Memory B cell (primary cell): Measurements from ENCODE around the gene HDAC1.
"Not testable (repeated sequence)": the region's sequence is repeated elsewhere in the genome, so short reads cannot be mapped to it uniquely, and the experiment has no call there.

Experiments used
- ATAC-seq: fragments of 150-1000 bp; cut with Tn5 transposase; 2 replicates; pipeline ENCODE4 v1.10.0; 2021; ENCODE audit warnings: low read depth, mild to moderate bottlenecking, moderate library complexity
- DNase-seq, 2 donors: peaks; one replicate each; pipeline ENCODE4 v3.0.0; 2022; ENCODE audit warnings: low spot score in 2 of 2
- H3K27ac Mint-ChIP-seq: one replicate; pipeline ENCODE4 v1.8.0; 2022; ENCODE audit warnings: mild to moderate bottlenecking, moderate library complexity, mixed read lengths
- H3K27me3 Mint-ChIP-seq: one replicate; pipeline ENCODE4 v1.8.0; 2022; ENCODE audit warnings: mixed read lengths
- H3K36me3 Mint-ChIP-seq: one replicate; pipeline ENCODE4 v1.8.0; 2022; ENCODE audit warnings: mild to moderate bottlenecking, mixed read lengths
- H3K4me1 Mint-ChIP-seq: one replicate; pipeline ENCODE4 v1.8.0; 2022; ENCODE audit warnings: mixed read lengths
- H3K4me3 Mint-ChIP-seq: one replicate; pipeline ENCODE4 v1.8.0; 2022; ENCODE audit warnings: mild to moderate bottlenecking, moderate library complexity, mixed read lengths
- H3K9me3 Mint-ChIP-seq: one replicate; pipeline ENCODE4 v1.8.0; 2022; ENCODE audit warnings: mixed read lengths

Gene HDAC1

DNA sequence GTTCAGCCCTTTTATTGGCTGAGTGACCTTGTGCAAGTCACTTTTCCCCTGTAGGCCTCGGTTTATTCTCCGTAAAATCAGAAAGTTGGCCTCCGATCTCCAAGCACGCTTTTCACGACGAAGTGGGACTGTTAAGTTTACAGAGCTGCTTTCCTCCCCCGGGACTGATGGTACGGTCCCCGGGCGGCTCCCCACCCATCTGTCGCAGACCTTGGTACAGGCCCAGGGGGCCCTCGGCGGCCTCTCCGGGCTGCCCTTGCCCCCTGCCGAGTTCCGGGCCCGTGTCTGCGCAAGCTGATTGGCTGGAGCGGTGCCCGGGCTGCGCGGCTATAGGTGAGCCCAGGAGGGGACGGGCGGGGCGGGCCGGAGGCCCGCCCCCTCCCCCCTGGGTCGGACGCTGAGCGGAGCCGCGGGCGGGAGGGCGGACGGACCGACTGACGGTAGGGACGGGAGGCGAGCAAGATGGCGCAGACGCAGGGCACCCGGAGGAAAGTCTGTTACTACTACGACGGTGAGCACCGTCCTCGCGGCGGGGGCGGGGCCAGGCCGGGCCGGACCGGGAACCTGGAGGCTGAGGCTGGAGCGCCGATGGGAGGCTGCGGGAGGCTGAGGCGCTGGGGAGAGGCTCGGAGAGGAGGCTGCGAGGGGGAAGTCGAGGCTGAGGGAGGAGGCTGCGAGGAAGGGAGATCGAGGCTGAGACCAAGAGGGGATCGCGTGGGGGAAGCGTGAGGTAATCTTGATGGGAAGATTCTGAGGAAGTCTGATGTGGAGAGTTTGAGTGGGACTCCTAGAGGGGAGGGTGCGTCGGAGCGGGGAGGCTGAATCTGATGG, at the start of gene HDAC1:
Gene HDAC1 (plus strand): TSS at position 376 of the 831 bp plus-strand sequence. CDS start 87 bp downstream, at position 463.
- H3K27ac Mint-ChIP-seq: peak within 1 kb of the TSS; percentile 91
- peak; percentile 94 for ATAC-seq
- H3K4me1 Mint-ChIP-seq: peaks cover 27% of the 10 kb centered on the region
- DNase-seq: peak; percentile 91 to 94
- peak within 1 kb of the TSS; percentile 99 for H3K4me3 Mint-ChIP-seq
- H3K27me3 Mint-ChIP-seq: no peaks in the 10 kb centered on the region
- peaks cover 8% of the 10 kb centered on the region for H3K36me3 Mint-ChIP-seq
- H3K9me3 Mint-ChIP-seq: no peaks in the 10 kb centered on the region

DNA sequence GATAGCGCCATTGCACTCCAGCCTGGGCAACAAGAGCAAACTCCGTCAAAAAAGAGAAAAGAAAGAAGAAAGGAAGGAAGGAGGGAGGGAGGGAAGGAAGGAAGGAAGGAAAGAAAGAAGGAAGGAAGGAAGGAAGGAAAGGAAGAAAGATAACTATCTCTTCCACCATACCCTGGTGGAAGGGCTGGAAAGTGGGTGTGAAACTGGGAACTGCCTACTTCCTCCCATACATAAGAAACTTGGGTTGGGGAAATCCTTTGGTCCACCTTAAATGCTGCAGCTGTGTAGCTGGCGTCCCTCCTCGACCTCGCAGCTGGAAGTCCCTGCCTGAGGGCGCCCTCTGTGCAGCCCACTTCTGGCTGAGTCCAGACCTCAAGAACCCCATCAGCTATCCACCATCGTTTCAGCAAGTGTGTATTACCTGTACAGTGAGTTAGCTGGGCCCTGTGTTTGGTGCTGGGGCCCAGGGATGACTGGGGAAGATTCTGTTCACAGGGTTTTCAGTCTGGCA, 49.5 kb upstream of the HDAC1 start:
- ATAC-seq: no peak
- Mint-ChIP-seq H3K4me1 (peaks cover 23% of the 10 kb centered on the region), H3K36me3 (no peaks in the 10 kb centered on the region), H3K9me3 (no peaks in the 10 kb centered on the region), H3K4me3 (peak overlapping the region; percentile 21), H3K27ac (no peak overlapping the region), H3K27me3 (no peaks in the 10 kb centered on the region)
- DNase-seq: no peak

DNA sequence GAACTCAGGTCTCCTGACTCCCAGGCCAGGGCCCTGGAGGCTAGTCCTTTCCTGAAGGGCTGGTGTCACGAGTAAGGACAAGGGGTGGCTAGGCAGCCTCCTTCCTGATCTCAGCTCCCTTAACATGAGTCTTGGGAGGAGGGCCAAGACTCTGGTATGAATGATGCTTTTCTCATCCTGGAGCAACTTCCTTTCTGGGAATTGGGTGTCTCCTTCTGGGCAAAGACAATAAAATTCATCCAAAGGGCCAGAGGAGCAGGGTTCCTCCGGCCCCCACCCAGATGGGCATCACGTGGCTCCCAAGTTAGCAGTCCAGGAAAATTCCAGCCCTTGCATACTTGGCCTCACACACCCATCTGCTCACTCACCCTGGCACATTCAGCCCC, 45.0 kb upstream of the HDAC1 start, which contains the start of gene FAM167B:
Gene FAM167B (plus strand): TSS at position 335 of the 386 bp plus-strand sequence. CDS start 200 bp downstream, outside the sequence.
- peak within 1 kb of the TSS; percentile 97 for H3K27ac Mint-ChIP-seq
- H3K27me3 Mint-ChIP-seq: no peaks in the 10 kb centered on the region
- H3K9me3 Mint-ChIP-seq: no peaks in the 10 kb centered on the region
- peak within 1 kb of the TSS; percentile 69 for H3K4me3 Mint-ChIP-seq
- no peak for DNase-seq
- no peaks in the 10 kb centered on the region for H3K36me3 Mint-ChIP-seq
- no peak for ATAC-seq
- peaks cover 51% of the 10 kb centered on the region for H3K4me1 Mint-ChIP-seq

DNA sequence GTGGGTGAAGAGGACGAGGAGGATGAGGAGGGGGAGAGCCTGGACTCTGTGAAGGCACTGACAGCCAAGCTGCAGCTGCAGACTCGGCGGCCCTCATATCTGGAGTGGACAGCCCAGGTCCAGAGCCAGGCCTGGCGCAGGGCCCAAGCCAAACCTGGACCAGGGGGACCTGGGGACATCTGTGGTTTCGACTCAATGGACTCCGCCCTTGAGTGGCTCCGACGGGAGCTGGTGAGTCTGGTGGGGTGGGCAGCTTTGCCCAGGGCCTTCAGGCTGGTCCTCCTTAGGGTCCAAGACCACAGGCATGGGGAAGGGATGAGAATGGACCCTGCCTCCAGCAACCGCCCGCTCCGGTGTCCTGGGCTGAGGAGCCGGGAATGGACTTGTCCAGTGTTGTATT, 44.4 kb upstream of the HDAC1 start:
- ATAC-seq (no peak), DNase-seq (no peak)
- Mint-ChIP-seq H3K4me1 (peaks cover 53% of the 10 kb centered on the region), H3K27me3 (no peaks in the 10 kb centered on the region), H3K36me3 (no peaks in the 10 kb centered on the region), H3K27ac (peak overlapping the region; percentile 97), H3K9me3 (no peaks in the 10 kb centered on the region), H3K4me3 (peak overlapping the region; percentile 37)

DNA sequence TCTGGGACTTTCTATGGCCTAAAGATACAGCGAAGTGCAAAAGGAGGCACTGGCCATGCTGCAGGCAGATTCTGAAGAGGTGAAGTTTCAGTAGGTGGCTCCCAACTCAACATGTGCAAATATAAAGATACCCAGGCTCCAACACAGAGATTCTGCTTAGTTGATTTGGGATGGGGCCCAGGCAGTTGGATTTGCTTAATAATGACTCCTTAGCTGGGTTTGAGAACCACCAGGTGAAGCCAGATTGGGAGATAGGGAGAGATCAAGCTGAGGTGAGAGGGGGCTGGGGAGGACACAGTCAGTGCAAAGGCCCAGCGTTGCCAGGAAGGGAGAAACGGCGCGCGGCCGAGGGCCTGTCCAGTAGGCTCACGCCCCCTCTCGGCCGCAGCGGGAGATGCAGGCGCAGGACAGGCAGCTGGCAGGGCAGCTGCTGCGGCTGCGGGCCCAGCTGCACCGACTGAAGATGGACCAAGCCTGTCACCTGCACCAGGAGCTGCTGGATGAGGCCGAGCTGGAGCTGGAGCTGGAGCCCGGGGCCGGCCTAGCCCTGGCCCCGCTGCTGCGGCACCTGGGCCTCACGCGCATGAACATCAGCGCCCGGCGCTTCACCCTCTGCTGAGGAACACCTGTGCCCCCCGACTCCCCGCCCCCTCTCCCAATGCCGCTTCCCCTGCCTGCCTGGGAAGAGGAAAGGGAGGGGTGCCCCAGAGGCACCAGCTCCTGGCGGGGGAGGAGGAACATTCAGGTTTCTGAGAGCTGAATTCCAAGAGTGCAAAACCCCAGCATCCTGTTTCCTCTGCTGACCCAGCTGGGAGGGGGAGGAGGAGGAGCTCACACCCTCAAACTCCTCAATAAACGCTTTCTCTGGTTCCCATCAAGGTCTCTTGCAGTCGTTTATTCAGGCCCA, 43.6 kb upstream of the HDAC1 start:
- DNase-seq (peak; percentile 59 to 70), ATAC-seq (no peak)
- H3K4me1 Mint-ChIP-seq: peaks cover 54% of the 10 kb centered on the region

DNA sequence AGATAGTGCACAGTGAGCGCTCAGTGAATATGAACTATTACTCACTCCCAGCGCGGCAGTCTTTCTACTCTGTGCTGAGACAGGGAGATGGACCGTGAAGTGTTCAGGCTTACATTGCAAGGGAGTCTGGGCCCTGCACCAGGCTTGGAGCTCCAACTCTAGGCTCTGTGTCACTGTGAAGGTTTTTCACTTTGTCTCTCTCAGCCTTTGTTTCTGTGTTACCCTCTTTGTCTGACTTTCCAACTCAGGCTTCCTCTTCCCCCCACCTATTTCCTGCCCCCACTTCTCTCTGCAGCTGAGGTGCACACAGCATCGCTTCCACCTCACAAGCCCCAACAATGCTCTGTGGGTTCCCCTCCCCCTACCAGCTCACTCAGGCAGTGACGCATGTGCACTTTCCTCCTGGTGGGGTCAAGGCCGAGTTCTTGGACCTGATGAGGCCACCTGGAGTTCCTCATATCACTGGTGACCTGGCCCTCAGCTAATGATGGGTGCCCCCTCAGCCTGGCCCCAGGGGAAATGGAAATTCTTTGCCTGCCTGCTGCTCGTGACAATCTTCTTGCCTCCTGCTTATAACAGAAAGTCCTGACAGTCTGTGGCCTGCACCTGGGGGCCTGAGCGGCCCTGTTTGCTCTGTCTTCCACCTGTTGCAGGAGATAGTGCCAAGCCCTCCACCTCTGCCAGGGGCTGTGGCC, 41.9 kb upstream of the HDAC1 start:
- peaks cover 61% of the 10 kb centered on the region for H3K4me1 Mint-ChIP-seq

More for the DNA sequence above, 43.6 kb upstream of the HDAC1 start:
- Mint-ChIP-seq H3K9me3 (no peaks in the 10 kb centered on the region), H3K36me3 (no peaks in the 10 kb centered on the region), H3K4me3 (peak overlapping the region; percentile 69), H3K27ac (peak overlapping the region; percentile 97), H3K27me3 (no peaks in the 10 kb centered on the region)

DNA sequence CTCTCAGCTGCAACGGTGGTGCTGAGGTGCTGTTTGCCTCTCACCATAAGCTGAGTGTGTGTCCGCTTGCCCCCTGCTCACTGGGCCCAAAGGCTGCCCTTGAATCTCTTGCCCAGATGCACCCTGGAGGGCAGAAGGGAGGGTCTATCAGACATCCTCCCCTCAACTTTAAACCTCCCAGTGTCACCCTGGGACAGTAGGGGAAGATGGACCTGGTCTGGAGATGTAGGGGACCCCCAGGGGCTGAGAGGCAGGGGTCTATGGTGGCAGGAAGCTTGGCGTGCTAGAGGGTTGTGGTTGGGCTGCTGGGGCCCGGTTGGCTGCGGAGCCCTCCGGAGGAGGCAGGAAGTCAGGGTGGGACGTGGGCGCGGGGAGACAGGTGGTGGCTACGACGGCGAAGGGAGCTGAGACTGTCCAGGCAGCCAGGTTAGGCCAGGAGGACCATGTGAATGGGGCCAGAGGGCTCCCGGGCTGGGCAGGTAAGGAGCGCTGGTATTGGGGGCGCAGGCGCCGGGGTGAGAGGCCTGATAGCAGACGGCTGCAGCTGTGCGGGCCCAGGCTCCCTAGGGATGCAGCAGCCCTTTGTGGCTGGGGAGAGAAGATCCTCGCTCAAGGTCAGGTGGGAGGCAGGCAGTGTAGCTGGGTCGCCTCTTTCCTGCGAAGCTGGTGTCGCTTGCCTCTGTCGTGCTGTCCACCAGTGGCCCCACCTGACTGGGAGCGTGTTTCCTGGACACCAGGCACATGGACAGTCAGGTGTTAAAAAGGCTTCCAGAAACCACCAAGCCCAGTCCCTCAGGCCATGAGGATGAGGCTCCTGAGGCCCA, 40.8 kb upstream of the HDAC1 start, which contains the start of gene LCK:
Gene LCK (plus strand): TSS at position 373 of the 824 bp plus-strand sequence. CDS start 23,065 bp downstream, outside the sequence.
- peaks cover 65% of the 10 kb centered on the region for H3K4me1 Mint-ChIP-seq
- H3K27ac Mint-ChIP-seq: peak within 1 kb of the TSS; percentile 97
- no peaks in the 10 kb centered on the region for H3K27me3 Mint-ChIP-seq
- peak; percentile 10 for ATAC-seq
- H3K9me3 Mint-ChIP-seq: no peaks in the 10 kb centered on the region
- no peaks in the 10 kb centered on the region for H3K36me3 Mint-ChIP-seq
- peak; percentile 31 to 54 for DNase-seq
- peak within 1 kb of the TSS; percentile 75 for H3K4me3 Mint-ChIP-seq

More for the DNA sequence above, 41.9 kb upstream of the HDAC1 start:
- Mint-ChIP-seq H3K27me3 (no peaks in the 10 kb centered on the region), H3K27ac (peak overlapping the region; percentile 97), H3K9me3 (no peaks in the 10 kb centered on the region), H3K4me3 (peak overlapping the region; percentile 75), H3K36me3 (no peaks in the 10 kb centered on the region)
- peak; percentile 74 to 82 for DNase-seq
- peak; percentile 87 for ATAC-seq

DNA sequence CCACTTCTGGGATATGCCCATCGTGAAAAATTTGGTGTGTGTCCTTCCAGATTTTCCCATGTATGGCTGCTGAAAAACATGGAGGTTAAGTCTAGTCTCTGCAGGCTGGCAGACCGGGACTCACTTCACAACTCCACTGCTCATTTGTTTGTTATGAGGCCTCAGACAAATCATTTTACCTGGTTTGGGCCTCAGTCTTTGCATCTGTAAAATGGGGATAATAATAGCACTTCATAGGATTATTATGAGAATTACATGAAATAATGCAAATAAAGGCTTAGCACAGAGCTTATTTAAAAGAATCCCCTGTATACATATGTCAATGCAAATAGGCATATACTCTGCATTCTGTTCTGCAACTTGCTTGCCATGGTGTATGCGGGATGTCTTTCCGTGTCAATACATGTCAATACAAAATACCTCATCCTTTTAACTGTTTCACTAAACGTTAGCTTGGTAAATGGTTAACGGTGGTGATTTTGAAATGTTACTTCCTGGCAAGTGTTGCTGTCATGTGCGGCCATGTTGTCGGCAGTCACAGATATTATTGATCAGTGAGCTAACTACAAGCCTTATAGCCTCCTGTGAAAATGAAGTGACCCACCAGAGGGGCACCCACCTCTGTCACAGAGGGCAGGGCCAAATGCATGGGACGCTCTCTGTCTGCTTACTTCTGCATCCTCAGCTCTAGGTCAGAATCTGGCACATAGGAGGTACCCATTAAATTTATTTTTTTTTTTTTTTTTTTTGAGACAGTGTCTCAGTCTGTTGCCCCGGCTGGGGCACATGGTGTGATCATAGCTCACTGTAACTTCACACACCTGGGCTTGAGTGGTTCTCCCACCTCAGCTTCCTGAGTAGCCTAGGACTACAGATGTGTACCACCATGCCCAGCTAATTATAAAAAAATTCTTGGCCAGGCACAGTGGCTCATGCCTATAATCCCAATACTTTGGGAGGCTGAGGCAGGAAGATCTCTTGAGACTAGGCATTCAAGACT, 36.5 kb upstream of the HDAC1 start:
- H3K27me3 Mint-ChIP-seq: no peaks in the 10 kb centered on the region
- peaks cover 34% of the 10 kb centered on the region for H3K4me1 Mint-ChIP-seq
- ATAC-seq (peak; percentile 54), DNase-seq (no peak)
- peak overlapping the region; percentile 32 for H3K4me3 Mint-ChIP-seq
- no peaks in the 10 kb centered on the region for H3K9me3 Mint-ChIP-seq
- H3K36me3 Mint-ChIP-seq: no peaks in the 10 kb centered on the region
- peak overlapping the region; percentile 81 for H3K27ac Mint-ChIP-seq

DNA sequence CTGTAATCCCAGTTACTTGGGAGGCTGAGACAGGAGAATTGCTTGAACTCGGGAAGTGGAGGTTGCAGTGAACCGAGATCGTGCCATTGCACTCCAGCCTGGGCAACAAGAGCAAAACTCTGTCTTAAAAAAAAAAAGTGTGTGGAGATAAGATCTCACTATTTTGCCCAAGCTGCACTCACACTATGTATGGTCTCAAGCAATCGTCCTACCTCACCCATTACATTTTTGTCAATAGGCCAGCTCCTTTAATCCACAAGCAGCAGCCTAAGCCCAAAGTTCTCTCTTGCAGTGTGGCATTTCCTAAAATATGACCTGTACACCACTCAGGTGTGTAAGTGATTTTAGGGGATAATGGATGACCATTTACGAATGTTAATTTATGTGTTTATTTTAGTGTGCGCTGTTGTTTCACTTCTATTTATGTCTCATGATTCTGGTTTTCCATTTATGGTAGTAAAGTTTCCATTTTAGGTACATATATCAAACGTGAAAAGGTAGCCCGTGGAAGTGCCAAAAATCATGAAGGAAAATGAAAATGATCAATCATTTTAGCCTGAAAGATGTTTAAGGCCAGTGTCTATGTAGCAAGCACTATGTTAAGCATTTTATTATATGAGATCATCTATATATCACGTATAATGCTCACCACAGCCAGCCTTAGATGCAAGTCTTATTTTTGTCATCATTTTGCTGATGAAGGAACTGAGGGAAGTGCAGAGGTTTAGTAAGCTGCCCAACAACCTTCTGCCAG, 35.2 kb upstream of the HDAC1 start:
- Mint-ChIP-seq H3K9me3 (no peaks in the 10 kb centered on the region), H3K4me3 (peak overlapping the region; percentile 60), H3K4me1 (peaks cover 25% of the 10 kb centered on the region), H3K27ac (peak overlapping the region; percentile 83), H3K27me3 (no peaks in the 10 kb centered on the region), H3K36me3 (no peaks in the 10 kb centered on the region)
- DNase-seq (no peak), ATAC-seq (no peak)

DNA sequence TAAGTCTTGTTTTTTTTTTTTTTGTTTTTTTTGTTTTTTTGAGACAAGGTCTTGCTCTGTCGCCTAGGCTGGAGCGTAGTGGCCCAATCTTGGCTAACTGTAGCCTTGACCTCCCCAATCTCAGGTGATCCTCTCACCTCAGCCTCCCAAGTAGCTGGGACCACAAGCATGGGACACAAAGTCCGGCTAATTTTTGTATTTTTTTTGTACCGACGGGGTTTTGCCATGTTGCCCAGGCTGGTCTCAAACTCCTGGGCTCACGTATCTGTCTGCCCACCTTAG, 34.7 kb upstream of the HDAC1 start:
- DNase-seq (no peak), ATAC-seq (no peak)
- H3K9me3 Mint-ChIP-seq: no peaks in the 10 kb centered on the region
- no peak overlapping the region for H3K4me3 Mint-ChIP-seq
- H3K27me3 Mint-ChIP-seq: no peaks in the 10 kb centered on the region
- peaks cover 20% of the 10 kb centered on the region for H3K4me1 Mint-ChIP-seq
- no peak overlapping the region for H3K27ac Mint-ChIP-seq
- H3K36me3 Mint-ChIP-seq: no peaks in the 10 kb centered on the region

DNA sequence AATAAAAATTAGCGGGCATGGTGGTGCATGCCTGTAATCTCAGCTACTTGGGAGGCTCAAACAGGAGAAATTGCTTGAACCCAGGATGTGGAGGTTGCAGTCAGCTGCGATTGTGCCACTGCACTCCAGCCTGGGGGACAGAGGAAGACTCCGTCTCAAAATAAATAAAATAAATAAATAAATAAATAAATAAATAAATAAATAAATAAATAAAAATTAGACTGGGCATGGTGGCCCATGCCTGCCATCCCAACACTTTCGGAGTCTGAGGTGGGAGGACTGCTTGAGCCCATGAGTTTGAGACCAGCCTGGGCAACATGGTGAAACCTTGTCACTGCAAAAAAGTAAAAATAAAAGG, 28.7 kb upstream of the HDAC1 start:
- not testable (repeated sequence) for ATAC-seq, H3K27ac Mint-ChIP-seq, H3K9me3 Mint-ChIP-seq, H3K27me3 Mint-ChIP-seq, H3K36me3 Mint-ChIP-seq, H3K4me3 Mint-ChIP-seq, DNase-seq
- peaks cover 24% of the 10 kb centered on the region for H3K4me1 Mint-ChIP-seq
